Activated CD4-positive, CD25-positive, alpha-beta regulatory T cell treated with anti-CD3 and anti-CD28 coated beads, Interleukin-2, amount 50 U/mL, for 72 hours (primary cell): ENCODE results near the gene MYH10.

Source experiments
- DNase-seq: peaks from one replicate; pipeline ENCODE4 v3.0.0; 2021

Gene MYH10

DNA sequence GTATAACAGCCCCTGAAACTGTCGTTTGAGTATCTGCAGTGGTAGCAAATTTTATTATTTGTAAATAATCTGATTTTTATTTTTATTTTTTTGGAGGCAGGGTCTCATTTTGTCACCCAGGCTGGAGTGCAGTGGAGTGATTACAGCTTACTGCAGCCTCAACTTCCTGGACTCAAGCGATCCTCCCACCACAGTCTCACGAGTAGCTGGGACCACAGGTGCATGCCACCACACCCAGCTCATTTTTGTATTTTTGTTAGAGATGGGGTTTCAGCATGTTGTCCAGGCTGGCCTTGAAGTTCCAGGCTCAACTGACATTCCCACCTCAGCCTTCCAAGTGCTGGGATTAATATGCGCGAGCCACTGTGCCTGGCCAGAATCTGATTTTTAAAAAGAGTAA, 192.1 kb downstream of the MYH10 start:
- DNase-seq, result no peak

GRCh38 chr17:8436844-8437171, 193.7 kb downstream of the MYH10 start:
- DNase-seq, result no peak

GRCh38 chr17:8436169-8436843, 194.2 kb downstream of the MYH10 start:
- DNase-seq, result peak; percentile 75

GRCh38 chr17:8435245-8436168, 195.0 kb downstream of the MYH10 start, which contains the start of gene NDEL1:
Gene NDEL1 (plus strand): TSS chr17:8435884. CDS start chr17:8444272, 8,388 bp downstream.
- DNase-seq, result peak; percentile 99

DNA sequence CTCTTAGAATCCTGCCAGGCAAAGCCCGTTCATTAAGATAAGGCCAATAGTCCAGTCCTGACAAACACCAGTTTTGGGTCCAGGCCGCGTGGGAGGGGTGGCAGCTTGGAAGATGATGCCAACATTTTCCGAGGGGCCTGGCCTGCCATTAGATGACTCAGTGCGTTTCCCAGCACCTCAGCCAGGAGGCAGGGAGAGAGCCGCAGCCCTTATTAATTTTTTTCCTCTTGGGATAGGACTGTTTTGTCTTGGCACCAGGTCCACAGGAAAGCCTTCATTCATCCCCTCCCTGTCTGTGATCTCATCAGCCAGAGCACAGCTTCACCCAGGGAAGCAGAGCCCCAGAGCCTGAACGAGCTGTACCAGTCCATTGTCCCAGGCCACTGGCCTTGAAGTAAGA, 199.6 kb downstream of the MYH10 start:
- DNase-seq, result no peak

GRCh38 chr17:8426802-8427201, 203.7 kb downstream of the MYH10 start:
- no peak for DNase-seq

DNA sequence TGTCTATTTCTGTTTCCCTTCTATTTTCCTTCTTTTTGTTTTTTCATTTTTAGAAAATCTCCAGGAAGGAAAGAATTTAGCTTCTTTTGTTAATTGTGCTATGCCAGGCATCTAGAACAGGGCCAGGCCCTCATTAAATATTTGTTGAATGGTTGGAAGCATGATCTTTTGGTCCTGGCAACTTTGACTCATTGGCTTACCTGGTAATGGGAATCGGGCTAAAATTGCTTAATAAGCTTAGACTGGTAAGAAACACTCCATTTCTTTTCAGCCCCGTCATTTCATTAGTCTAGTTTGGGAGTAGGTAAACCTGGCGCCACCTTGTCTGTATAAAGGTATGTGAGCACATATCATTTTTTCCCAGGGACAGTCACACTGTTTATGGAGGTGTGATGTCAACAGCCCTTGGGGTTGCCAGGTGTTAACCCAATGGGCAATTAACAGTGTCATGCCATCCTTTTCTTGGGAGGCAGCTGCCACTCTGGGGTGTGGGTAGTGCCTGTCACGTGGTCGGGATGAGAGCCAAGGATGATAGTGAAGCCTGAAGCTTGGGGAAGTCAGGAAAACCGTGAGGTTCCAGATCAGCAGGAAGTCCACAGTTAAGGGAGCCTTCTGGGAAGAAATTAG, 204.3 kb downstream of the MYH10 start:
- no peak for DNase-seq
